GM10248 (cell line): Measurements from ENCODE around the gene ANKRD50.

Experiments
- CTCF ChIA-PET: fragments of 300-600 bp; sonication (Branson Sonifier 250); formaldehyde crosslinking; extraction: SDS; loops from one replicate; lab custom pipeline; 2021; ENCODE audit warnings: antibody characterized with exemption; lab: Yijun Ruan, JAX
- POLR2A ChIA-PET: fragments of 350-650 bp; sonication (Branson Sonifier 250); formaldehyde crosslinking; extraction: SDS; loops from one replicate; lab custom pipeline; 2020; ENCODE audit warnings: antibody characterized with exemption; lab: Yijun Ruan, JAX
- DNase-seq: peaks from one replicate; pipeline ENCODE4 v3.0.0; 2012; ENCODE audit errors: extremely low spot score
- TF ChIP-seq, protein P1 (sequence below): IDR thresholded peaks from 2 replicates; pipeline ENCODE4 v1.5.1; 2012; ENCODE audit warnings: mild to moderate bottlenecking, low read depth; ENCODE audit errors: extremely low read depth, missing control alignments, control extremely low read depth

Gene ANKRD50

DNA sequence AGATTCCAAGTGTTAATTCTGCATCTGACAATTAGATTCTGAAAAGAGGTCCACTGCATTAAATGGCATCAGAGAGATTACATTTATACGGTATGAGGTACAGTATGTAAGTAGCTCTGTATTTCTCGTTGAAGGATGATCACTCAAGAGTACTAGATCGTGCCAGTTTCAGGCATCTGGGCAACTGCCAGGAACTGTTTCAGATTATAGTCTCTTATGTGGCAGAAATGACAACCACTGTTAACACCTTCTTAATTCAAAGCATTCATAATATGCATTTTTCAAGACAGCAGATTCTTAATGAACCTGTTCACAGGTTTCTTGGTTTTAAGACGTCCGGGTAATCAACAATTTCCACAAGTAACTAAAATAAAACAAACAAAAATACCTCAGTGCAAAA, 1.6 kb downstream of the ANKRD50 start:
- DNase-seq, result no peak
- TF ChIP-seq, protein P1, sequence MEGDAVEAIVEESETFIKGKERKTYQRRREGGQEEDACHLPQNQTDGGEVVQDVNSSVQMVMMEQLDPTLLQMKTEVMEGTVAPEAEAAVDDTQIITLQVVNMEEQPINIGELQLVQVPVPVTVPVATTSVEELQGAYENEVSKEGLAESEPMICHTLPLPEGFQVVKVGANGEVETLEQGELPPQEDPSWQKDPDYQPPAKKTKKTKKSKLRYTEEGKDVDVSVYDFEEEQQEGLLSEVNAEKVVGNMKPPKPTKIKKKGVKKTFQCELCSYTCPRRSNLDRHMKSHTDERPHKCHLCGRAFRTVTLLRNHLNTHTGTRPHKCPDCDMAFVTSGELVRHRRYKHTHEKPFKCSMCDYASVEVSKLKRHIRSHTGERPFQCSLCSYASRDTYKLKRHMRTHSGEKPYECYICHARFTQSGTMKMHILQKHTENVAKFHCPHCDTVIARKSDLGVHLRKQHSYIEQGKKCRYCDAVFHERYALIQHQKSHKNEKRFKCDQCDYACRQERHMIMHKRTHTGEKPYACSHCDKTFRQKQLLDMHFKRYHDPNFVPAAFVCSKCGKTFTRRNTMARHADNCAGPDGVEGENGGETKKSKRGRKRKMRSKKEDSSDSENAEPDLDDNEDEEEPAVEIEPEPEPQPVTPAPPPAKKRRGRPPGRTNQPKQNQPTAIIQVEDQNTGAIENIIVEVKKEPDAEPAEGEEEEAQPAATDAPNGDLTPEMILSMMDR, result no peak
- ChIA-PET POLR2A (no interaction called here), CTCF (no interaction called here)

DNA sequence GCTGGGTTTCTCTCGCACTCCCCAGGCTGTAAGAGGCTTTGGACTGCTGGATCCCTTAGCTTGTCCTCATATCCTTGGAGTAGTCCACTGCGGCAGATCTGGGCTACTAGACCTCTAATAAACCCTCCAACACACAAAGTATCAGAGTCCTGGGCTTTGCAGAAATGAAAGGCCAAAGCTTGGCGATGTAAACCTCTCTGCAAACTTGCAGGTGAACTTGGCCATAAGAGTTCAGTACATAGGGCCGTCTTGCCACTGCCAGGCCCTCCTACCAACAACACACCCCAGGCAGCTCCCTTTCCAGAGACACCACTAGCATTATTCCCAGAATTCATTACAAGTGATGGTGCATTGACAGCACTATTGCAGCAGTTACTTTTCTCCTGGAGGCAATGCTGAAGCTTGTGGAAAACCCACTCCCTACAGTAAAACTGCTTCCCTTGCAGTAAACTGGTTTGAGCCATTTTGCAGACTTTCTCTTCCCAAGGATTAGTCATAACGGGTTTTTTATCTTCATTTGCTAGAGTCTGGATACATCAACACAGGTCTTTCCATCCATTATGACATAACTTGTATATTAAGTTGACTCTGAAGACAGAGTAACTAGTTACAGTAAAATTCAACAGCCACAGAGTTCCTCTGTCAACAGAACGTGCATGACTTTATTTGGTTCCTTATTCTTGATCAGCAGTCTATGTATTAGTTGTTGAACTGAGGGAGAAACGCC, 2.4 kb downstream of the ANKRD50 start:
- DNase-seq, result no peak
- POLR2A ChIA-PET, result no interaction called here
- TF ChIP-seq, protein P1, result no peak
- CTCF ChIA-PET, result interaction anchor here (0.7 kb wide), 1 partner anchor 8 kb away, joined by 3 read pairs; no protein-coding TSS in a partner anchor

DNA sequence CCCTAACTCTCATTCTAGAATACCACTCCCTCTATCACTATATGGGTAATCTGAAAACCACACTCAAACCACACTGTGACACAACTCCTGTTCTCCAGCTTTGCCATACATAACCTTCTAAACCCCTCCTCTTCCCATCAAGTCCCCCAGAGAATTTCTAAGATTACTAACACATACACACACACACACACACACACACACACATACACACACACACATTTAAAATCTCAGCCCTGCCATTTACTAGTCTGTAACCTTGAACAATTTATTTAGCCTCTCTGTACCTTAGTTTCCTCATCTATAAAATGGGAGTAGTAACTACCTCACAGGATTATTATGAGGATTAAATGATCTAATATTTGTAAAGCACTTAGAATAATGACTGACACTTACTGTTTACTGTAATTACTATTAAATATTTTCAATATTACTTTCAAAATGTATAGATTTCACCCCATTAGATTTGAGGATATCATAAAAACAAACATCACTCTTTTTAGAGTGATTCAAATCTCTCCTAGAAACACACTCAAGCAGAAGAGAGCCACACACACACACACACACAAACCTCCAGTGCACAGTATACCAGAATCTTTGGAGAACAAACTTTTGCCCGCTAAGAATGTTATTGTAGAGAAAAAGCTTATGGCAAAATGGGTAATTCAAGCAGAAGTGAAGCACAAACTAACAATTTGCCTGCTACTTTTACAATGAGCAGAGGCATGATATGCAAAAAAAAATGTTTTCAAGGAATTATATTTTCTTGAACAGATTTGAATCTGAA, 3.8 kb downstream of the ANKRD50 start:
- DNase-seq, result no peak
- ChIA-PET CTCF (no interaction called here), POLR2A (no interaction called here)
- TF ChIP-seq, protein P1, result no peak

DNA sequence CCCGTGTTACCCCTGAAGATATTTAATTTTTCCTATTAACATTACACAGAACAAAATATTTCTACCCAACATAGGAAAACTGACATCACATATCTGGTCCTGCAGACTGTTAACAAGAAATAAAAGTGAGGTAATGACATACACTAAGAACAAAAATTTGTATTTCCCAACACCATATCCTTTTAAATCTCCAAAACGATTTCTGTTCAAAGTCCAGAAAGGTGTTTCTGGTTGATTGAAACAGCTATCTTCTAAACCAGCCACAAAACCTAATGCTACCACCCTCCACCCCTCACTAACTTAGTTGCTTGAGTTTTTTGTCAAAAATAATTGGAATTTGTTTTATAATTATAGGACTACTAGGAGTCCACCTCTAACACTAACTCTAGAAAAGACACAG, 7.1 kb downstream of the ANKRD50 start:
- CTCF ChIA-PET, result no interaction called here
- DNase-seq, result no peak
- POLR2A ChIA-PET, result no interaction called here
- TF ChIP-seq, protein P1, result no peak

DNA sequence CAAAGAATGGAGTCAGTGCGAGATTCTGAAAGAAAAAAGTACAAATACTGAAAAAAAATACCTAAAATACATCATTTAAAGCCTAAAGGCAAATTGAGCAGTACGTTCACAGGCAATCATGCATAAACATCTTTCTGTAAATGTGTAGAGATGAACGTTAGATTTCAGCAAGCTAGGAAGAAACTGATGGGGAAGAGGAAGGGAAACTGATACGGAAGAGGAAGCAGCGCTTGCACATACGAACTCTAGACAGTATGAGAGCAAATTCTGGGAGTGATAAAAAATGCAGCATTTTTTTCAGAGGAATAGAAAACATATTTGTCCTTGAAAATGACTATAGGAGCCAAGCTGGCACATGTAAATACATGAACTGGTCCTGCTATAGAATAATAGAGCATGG, 9.4 kb downstream of the ANKRD50 start:
- TF ChIP-seq, protein P1, result no peak
- DNase-seq, result no peak
- ChIA-PET POLR2A (no interaction called here), CTCF (interaction anchor here (1.5 kb wide), 1 partner anchor 17 kb away, joined by 4 read pairs; no protein-coding TSS in a partner anchor)

DNA sequence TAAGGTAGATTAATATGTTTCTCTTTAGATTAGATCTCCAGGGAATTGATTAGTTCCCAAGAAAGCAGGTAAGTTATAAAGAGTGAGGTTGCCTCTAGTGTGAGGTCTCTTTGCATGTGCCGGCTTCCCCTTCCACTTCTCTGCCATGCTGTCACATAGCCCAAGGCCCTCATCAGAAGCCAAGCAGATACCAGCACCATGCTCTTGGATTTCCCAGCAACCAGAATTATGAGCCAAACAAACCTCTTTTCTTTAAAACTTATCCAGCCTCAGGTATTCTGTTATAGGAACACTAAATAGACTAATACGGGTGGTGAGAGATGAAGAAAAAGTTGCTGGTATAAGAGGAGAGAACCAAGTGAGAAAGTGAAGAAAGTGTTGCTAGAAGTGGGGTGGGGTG, 15.1 kb downstream of the ANKRD50 start:
- TF ChIP-seq, protein P1, result no peak
- POLR2A ChIA-PET, result no interaction called here
- DNase-seq, result no peak
- CTCF ChIA-PET, result no interaction called here
